Keratinocyte (primary cell): Measurements from ENCODE around the gene TSSC4. TPM values are rescaled to one million over a fixed set of nuclear protein-coding genes. Genes with fewer than 3 reads are reported as not detected.

Experiments used
- DNase-seq: peaks from one replicate; pipeline ENCODE4 v3.0.0-alpha.2; 2011; ENCODE audit warnings: low read depth, missing footprints, low spot score
- FAIRE-seq: peaks from 2 replicates; lab custom pipeline; 2011; peaks lifted over from hg19 to GRCh38; lab: Jason Lieb, UNC
- H2AFZ ChIP-seq: 2 replicates; pipeline ENCODE4 v1.6.0; 2012; ENCODE audit warnings: low read length, control low read depth, inconsistent platforms; ENCODE audit not compliant: control insufficient read depth
- H3K27ac ChIP-seq: 2 replicates; pipeline ENCODE4 v1.5.1; 2011; ENCODE audit warnings: low read length; ENCODE audit not compliant: control insufficient read depth, insufficient read depth
- H3K27me3 ChIP-seq: 3 replicates; pipeline ENCODE4 v1.6.0; 2011; ENCODE audit warnings: low read length; ENCODE audit not compliant: control insufficient read depth, insufficient read depth; ENCODE audit errors: extremely low read depth
- H3K36me3 ChIP-seq, 2 experiments: 2 replicates in 1 of 2; 3 replicates in 1 of 2; pipeline ENCODE4 v1.5.1; 2011; ENCODE audit warnings: low read length in 2 of 2, mild to moderate bottlenecking in 1 of 2; ENCODE audit not compliant: control insufficient read depth in 2 of 2, insufficient read depth in 2 of 2; ENCODE audit errors: extremely low read depth in 1 of 2
- H3K4me1 ChIP-seq: 3 replicates; pipeline ENCODE4 v1.5.1; 2011; ENCODE audit warnings: low read length; ENCODE audit not compliant: control insufficient read depth, insufficient read depth; ENCODE audit errors: extremely low read depth
- H3K4me2 ChIP-seq: 3 replicates; pipeline ENCODE4 v1.6.0; 2011; ENCODE audit warnings: low read depth, low read length; ENCODE audit not compliant: control insufficient read depth, insufficient read depth; ENCODE audit errors: extremely low read depth
- H3K4me3 ChIP-seq, 3 experiments: fragments of 200-600 bp in 1 of 3; sonication (generic) in 1 of 3; 2 replicates in 2 of 3; 3 replicates in 1 of 3; pipeline ENCODE4 v1.5.1; 2011 to 2016; ENCODE audit warnings: low read length in 3 of 3, mild to moderate bottlenecking in 3 of 3, control low read depth in 2 of 3, inconsistent platforms in 1 of 3, low read depth in 1 of 3, mixed read lengths in 1 of 3, mixed run types in 1 of 3, moderate library complexity in 1 of 3; ENCODE audit not compliant: control insufficient read depth in 2 of 3, insufficient read depth in 2 of 3; ENCODE audit errors: extremely low read depth in 1 of 3
- H3K79me2 ChIP-seq: 2 replicates; pipeline ENCODE4 v1.6.0; 2012; ENCODE audit warnings: low read length; ENCODE audit not compliant: control insufficient read depth, insufficient read depth
- H3K9ac ChIP-seq: 3 replicates; pipeline ENCODE4 v1.6.0; 2011; ENCODE audit warnings: low read length; ENCODE audit not compliant: control insufficient read depth, insufficient read depth; ENCODE audit errors: extremely low read depth
- H3K9me1 ChIP-seq: 3 replicates; pipeline ENCODE4 v1.6.0; 2011; ENCODE audit warnings: low read length; ENCODE audit not compliant: control insufficient read depth, insufficient read depth; ENCODE audit errors: extremely low read depth
- H3K9me3 ChIP-seq: 2 replicates; pipeline ENCODE4 v1.5.1; 2012; ENCODE audit warnings: low read depth, low read length; ENCODE audit not compliant: control insufficient read depth
- H4K20me1 ChIP-seq: 3 replicates; pipeline ENCODE4 v1.6.0; 2011; ENCODE audit warnings: low read length; ENCODE audit not compliant: control insufficient read depth, insufficient read depth; ENCODE audit errors: extremely low read depth
- CTCF ChIP-seq, 3 experiments: IDR thresholded peaks in 1 of 3; conservative IDR thresholded peaks in 1 of 3; optimal IDR thresholded peaks in 1 of 3; 2 replicates in 2 of 3; 3 replicates in 1 of 3; pipeline versions ENCODE3 to v1.5.1; 2011; ENCODE audit warnings: low read length in 3 of 3, mild to moderate bottlenecking in 3 of 3, moderate library complexity in 2 of 3, control low read depth in 1 of 3, inconsistent platforms in 1 of 3; ENCODE audit not compliant: insufficient read depth in 2 of 3; ENCODE audit errors: extremely low read depth in 1 of 3
- EZH2 ChIP-seq: IDR thresholded peaks from one replicate; pipeline ENCODE4 v1.6.1; 2012; ENCODE audit warnings: inconsistent platforms, mild to moderate bottlenecking, low read length, moderate library complexity
- dilution Hi-C: fragments of 300-500 bp; cut with MboI; formaldehyde crosslinking; loops from one replicate; pipeline ENCODE4 v1.7.0; 2020; ENCODE audit warnings: low sequenced_read_pairs; ENCODE audit not compliant: extremely low pct_ligation_motif_present
- polyA plus RNA-seq, 5 experiments: library from polyadenylated mRNA; depleted of rRNA in 3 of 5; stranded (reverse) in 3 of 5; stranded (forward) in 1 of 5; unstranded in 1 of 5; fragments of >200 nt; gene quantifications; 1 replicate in 1 of 5; 2 replicates in 3 of 5; 3 replicates in 1 of 5; pipeline versions ENCODE4 v1.2.1 to v1.2.3, GENCODE V29; 2011 to 2012; ENCODE audit warnings: missing spikeins in 2 of 5, low read depth in 1 of 5, low replicate concordance in 1 of 5

TSSC4 gene
- polyA plus RNA-seq, 1 donor (not counting 4 experiments of a cell fraction or from before 2014, with no cell fraction given), result 15.9 TPM

- no peaks in the 10 kb centered on the region for H3K4me1 ChIP-seq
- TF ChIP-seq EZH2, result no peak
- TF ChIP-seq CTCF (optimal IDR thresholded peaks at IDR 0.05 in 1 of 3, IDR thresholded peaks at IDR 0.05 in 1 of 3, conservative IDR thresholded peaks at IDR 0.05 in 1 of 3; ENCODE audit: extremely low read depth in 1 of 3, insufficient read depth in 2 of 3, low read length in 3 of 3), result no peak
- H3K4me2 ChIP-seq, result no peak overlapping the region
- H3K36me3 ChIP-seq, result no peaks in the 10 kb centered on the region
- dilution Hi-C loops, result no loop called here
- FAIRE-seq (no peak), DNase-seq (no peak)
- H3K27me3 ChIP-seq, result no peaks in the 10 kb centered on the region
- H3K9me1 ChIP-seq, result no peaks in the 10 kb centered on the region
- no peak overlapping the region for H3K9ac ChIP-seq
- no peaks in the 10 kb centered on the region for H4K20me1 ChIP-seq
- H3K9me3 ChIP-seq, result no peaks in the 10 kb centered on the region
- no peaks in the 10 kb centered on the region for H3K79me2 ChIP-seq
- no peak overlapping the region for H3K4me3 ChIP-seq
- no peak overlapping the region for H2AFZ ChIP-seq
- H3K27ac ChIP-seq, result no peak overlapping the region
Measured at GRCh38 chr11:2365571-2366210, 34.9 kb upstream of the TSSC4 start.

GRCh38 chr11:2366276-2366675 lies 34.3 kb upstream of the TSSC4 start:
- Histone ChIP-seq H3K9me3 (no peaks in the 10 kb centered on the region), H3K79me2 (no peaks in the 10 kb centered on the region), H3K36me3 (no peaks in the 10 kb centered on the region), H3K4me1 (no peaks in the 10 kb centered on the region), H3K9me1 (no peaks in the 10 kb centered on the region), H3K9ac (no peak overlapping the region), H2AFZ (no peak overlapping the region), H3K27me3 (no peaks in the 10 kb centered on the region), H3K27ac (no peak overlapping the region), H4K20me1 (no peaks in the 10 kb centered on the region), H3K4me2 (no peak overlapping the region), H3K4me3 (no peak overlapping the region)
- FAIRE-seq (no peak), DNase-seq (no peak)
- dilution Hi-C loops, result no loop called here
- TF ChIP-seq EZH2, result no peak
- TF ChIP-seq CTCF (optimal IDR thresholded peaks at IDR 0.05 in 1 of 3, IDR thresholded peaks at IDR 0.05 in 1 of 3, conservative IDR thresholded peaks at IDR 0.05 in 1 of 3; ENCODE audit: extremely low read depth in 1 of 3, insufficient read depth in 2 of 3, low read length in 3 of 3), result no peak
